Tibial nerve (tissue), 4 donors: Measurements from ENCODE around the gene SIGLEC9. TPM values are rescaled to one million over a fixed set of nuclear protein-coding genes. Genes with fewer than 3 reads are reported as not detected.
A peak's percentile ranks its signal among the peaks of the same experiment; 100 is the strongest.

ENCODE experiments used
- DNase-seq, 2 donors: peaks; one replicate each; pipeline ENCODE4 v3.0.0-alpha.2; 2019; ENCODE audit warnings: low spot score in 2 of 2
- H3K27ac ChIP-seq, 4 donors: fragments of 200-600 bp; sonication (generic) in 3 of 4; one replicate each; pipeline ENCODE4 v1.5.1; 2017 to 2019; ENCODE audit warnings: mild to moderate bottlenecking in 1 of 4
- H3K27me3 ChIP-seq, 2 donors: fragments of 200-600 bp; sonication (generic) in 1 of 2; one replicate each; pipeline versions ENCODE4 v1.5.1 to v1.6.0; 2017 to 2019
- H3K36me3 ChIP-seq, 3 donors: fragments of 200-600 bp; sonication (generic); one replicate each; pipeline ENCODE4 v1.5.1; 2018 to 2019
- H3K4me1 ChIP-seq, 4 donors: fragments of 200-600 bp; sonication (generic) in 3 of 4; one replicate each; pipeline ENCODE4 v1.5.1; 2017 to 2019
- H3K4me3 ChIP-seq, 4 donors: fragments of 200-600 bp; sonication (generic) in 3 of 4; one replicate each; pipeline ENCODE4 v1.5.1; 2017 to 2019; ENCODE audit warnings: mild to moderate bottlenecking in 1 of 4, moderate library complexity in 1 of 4
- H3K9me3 ChIP-seq, 4 donors: fragments of 200-600 bp; sonication (generic) in 3 of 4; one replicate each; pipeline ENCODE4 v1.5.1; 2017 to 2019
- EP300 ChIP-seq, 2 donors: sonication (generic); formaldehyde crosslinking; IDR thresholded peaks; one replicate each; pipeline ENCODE4 v1.6.1; 2017; ENCODE audit warnings: antibody characterized with exemption in 2 of 2, mild to moderate bottlenecking in 1 of 2
- POLR2A ChIP-seq, 2 donors: fragments of 450-650 bp; IDR thresholded peaks; one replicate each; pipeline ENCODE4 v1.6.1; 2017; ENCODE audit warnings: antibody characterized with exemption in 2 of 2, mild to moderate bottlenecking in 2 of 2, moderate library complexity in 2 of 2
- WGBS, 2 donors: methylation state at CpG; one replicate each; pipeline ENCODE4 v1.1.5; 2018; 5-methylcytosine and 5-hydroxymethylcytosine counted together
- total RNA-seq, 4 donors: library from RNA; depleted of rRNA; stranded (reverse); fragments of >200 nt; gene quantifications; one replicate each; pipeline ENCODE4 v1.1.0, GENCODE V29; 2016
- TF ChIP-seq, protein P1 (sequence below), 5 experiments: fragments of 200-600 bp in 3 of 5; fragments of 450-650 bp in 2 of 5; sonication (generic) in 3 of 5; IDR thresholded peaks; one replicate each; pipeline ENCODE4 v1.5.1; 2016 to 2019; ENCODE audit warnings: antibody characterized with exemption in 5 of 5, mild to moderate bottlenecking in 3 of 5, moderate library complexity in 2 of 5

The SIGLEC9 gene
- total RNA-seq, 4 donors from 2014 or later: 4.2 to 18.0 (median 5.0) TPM

DNA sequence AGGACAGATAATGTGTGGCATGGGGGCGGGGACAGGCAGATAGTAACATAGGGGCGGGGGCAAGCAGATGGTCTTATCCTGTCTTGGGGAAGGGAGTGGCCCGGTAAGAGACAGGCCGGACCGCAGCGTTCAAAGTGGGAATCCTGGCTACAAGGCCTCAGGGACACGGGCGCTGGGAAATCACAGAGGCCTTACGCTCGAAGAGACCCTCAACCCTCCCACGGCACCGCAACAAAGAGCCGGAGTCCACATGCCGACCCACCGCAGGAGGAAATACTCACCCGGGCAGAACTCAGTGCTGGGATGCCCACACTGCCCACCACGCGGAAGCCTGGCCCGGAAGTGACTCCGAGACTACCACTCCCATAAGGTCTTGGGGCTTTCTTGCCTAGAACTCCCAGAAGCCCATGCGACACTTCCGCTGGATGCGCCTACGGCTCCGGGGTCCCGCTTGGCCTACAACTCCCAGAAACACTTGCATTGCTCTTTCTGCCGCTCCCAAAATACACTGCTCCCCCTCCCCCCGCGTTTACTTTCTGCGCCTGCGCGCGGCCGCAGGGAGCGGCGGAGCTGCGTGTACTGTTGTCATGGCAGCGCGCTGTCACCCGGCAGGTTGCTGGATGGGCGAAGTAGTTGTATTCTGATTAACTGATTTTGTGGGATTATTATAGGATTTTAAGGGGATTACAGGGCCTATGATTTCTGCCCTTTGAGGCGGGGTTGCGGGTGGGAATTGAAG, 16.5 kb upstream of the SIGLEC9 start, which contains the start of gene CTU1:
Gene CTU1, minus strand, starts transcription at position 344 of the 739 bp plus-strand sequence. CDS start 3,840 bp downstream, outside the sequence.
- Histone ChIP-seq H3K4me3 (peak within 1 kb of the TSS; percentile 66 to 97 (median 70)), H3K4me1 (peaks cover 0 to 32% (median 8%) of the 10 kb centered on the region in 4 donors), H3K9me3 (no peaks in the 10 kb centered on the region), H3K36me3 (peaks cover 0 to 29% (median 0%) of the 10 kb centered on the region in 3 donors), H3K27ac (peak within 1 kb of the TSS; percentile 56 to 88 (median 76)), H3K27me3 (no peaks in the 10 kb centered on the region)
- WGBS, 2 donors: 0% methylated on average over 41 to 43 of the region's 43 CpGs
- TF ChIP-seq EP300 (IDR thresholded peaks at IDR 0.05) (peak; percentile 87 to 97), POLR2A (IDR thresholded peaks at IDR 0.05) (peak in 1 of 2 donors; percentile 41)
- TF ChIP-seq, protein P1, sequence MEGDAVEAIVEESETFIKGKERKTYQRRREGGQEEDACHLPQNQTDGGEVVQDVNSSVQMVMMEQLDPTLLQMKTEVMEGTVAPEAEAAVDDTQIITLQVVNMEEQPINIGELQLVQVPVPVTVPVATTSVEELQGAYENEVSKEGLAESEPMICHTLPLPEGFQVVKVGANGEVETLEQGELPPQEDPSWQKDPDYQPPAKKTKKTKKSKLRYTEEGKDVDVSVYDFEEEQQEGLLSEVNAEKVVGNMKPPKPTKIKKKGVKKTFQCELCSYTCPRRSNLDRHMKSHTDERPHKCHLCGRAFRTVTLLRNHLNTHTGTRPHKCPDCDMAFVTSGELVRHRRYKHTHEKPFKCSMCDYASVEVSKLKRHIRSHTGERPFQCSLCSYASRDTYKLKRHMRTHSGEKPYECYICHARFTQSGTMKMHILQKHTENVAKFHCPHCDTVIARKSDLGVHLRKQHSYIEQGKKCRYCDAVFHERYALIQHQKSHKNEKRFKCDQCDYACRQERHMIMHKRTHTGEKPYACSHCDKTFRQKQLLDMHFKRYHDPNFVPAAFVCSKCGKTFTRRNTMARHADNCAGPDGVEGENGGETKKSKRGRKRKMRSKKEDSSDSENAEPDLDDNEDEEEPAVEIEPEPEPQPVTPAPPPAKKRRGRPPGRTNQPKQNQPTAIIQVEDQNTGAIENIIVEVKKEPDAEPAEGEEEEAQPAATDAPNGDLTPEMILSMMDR (IDR thresholded peaks at IDR 0.05): peak in 2 of 5 experiments; percentile 37 to 60
- peak; percentile 92 to 97 for DNase-seq

GRCh38 chr19:51108805-51109146, 15.9 kb upstream of the SIGLEC9 start:
- peak overlapping the region; percentile 62 to 71 (median 67) for H3K4me3 ChIP-seq
- no peak for DNase-seq
- H3K36me3 ChIP-seq: peaks cover 0 to 24% (median 0%) of the 10 kb centered on the region in 3 donors
- peaks cover 0 to 30% (median 8%) of the 10 kb centered on the region in 4 donors for H3K4me1 ChIP-seq
- TF ChIP-seq, protein P1 (IDR thresholded peaks at IDR 0.05): peak in 1 of 5 experiments; percentile 2
- no peak for TF ChIP-seq POLR2A (IDR thresholded peaks at IDR 0.05)
- WGBS, 2 donors: 1 to 3% methylated on average over 15 of the region's 15 CpGs
- peak overlapping the region; percentile 37 to 88 (median 69) for H3K27ac ChIP-seq
- H3K9me3 ChIP-seq: no peaks in the 10 kb centered on the region
- no peaks in the 10 kb centered on the region for H3K27me3 ChIP-seq

GRCh38 chr19:51110666-51110971, 14.1 kb upstream of the SIGLEC9 start:
- no peaks in the 10 kb centered on the region for H3K9me3 ChIP-seq
- H3K4me1 ChIP-seq: peaks cover 0 to 24% (median 8%) of the 10 kb centered on the region in 4 donors
- no peak overlapping the region for H3K4me3 ChIP-seq
- no peaks in the 10 kb centered on the region for H3K27me3 ChIP-seq
- peaks cover 0 to 6% (median 0%) of the 10 kb centered on the region in 3 donors for H3K36me3 ChIP-seq
- no peak for TF ChIP-seq POLR2A (IDR thresholded peaks at IDR 0.05)
- TF ChIP-seq EP300 (IDR thresholded peaks at IDR 0.05): no peak
- TF ChIP-seq, protein P1 (IDR thresholded peaks at IDR 0.05): no peak
- H3K27ac ChIP-seq: no peak overlapping the region
- no peak for DNase-seq
- 71 to 79% methylated on average over 1 of the region's 1 CpG for WGBS, 2 donors

- peaks cover 0 to 18% (median 8%) of the 10 kb centered on the region in 4 donors for H3K4me1 ChIP-seq
- no peak for DNase-seq
- TF ChIP-seq EP300 (IDR thresholded peaks at IDR 0.05) (no peak), POLR2A (IDR thresholded peaks at IDR 0.05) (no peak)
- TF ChIP-seq, protein P1 (IDR thresholded peaks at IDR 0.05): no peak
- no peaks in the 10 kb centered on the region for H3K27me3 ChIP-seq
- no peaks in the 10 kb centered on the region for H3K36me3 ChIP-seq
- WGBS, 2 donors: 41 to 47% methylated on average over 6 of the region's 6 CpGs
- no peaks in the 10 kb centered on the region for H3K9me3 ChIP-seq
- no peak overlapping the region for H3K27ac ChIP-seq
- H3K4me3 ChIP-seq: no peak overlapping the region
These were observed 13.1 kb upstream of the SIGLEC9 start for GRCh38 chr19:51111606-51112005.

DNA sequence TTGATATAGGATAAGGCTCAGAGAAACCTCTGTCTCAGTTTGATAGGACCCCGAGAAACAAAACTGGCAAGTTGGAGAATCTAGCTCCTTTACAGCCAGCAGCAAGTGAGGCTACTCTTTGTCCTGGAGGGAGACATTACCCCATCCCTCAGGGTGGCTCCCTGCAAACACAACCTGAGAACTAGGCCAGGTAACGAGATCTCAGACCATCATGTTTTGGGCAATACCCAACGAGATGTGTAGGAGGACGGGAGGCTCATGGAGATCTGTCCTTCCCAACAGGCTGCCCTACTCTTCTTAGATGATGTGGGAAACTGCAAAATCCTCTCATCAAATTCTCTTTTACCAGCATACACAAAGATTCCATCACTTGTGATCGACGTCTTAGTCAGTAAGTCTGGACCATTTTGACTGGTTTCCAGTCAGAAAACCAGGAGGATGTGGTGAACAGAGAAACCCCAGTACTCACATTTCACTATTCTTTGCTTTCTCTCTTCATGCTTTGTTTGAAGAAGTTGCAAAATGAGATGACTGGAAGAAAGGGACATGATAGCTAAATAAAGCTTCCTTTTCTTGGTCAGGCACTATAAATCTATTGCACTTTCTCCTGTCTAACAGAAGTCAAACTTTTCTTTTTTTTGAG, 10.5 kb upstream of the SIGLEC9 start:
- Histone ChIP-seq H3K4me3 (no peak overlapping the region), H3K36me3 (no peaks in the 10 kb centered on the region), H3K9me3 (no peaks in the 10 kb centered on the region), H3K4me1 (no peaks in the 10 kb centered on the region), H3K27me3 (peaks cover 0 to 9% of the 10 kb centered on the region in 2 donors), H3K27ac (no peak overlapping the region)
- WGBS, 2 donors: 76 to 84% methylated on average over 6 of the region's 6 CpGs
- TF ChIP-seq POLR2A (IDR thresholded peaks at IDR 0.05) (no peak), EP300 (IDR thresholded peaks at IDR 0.05) (no peak)
- TF ChIP-seq, protein P1 (IDR thresholded peaks at IDR 0.05): no peak
- no peak for DNase-seq
